ENCODE measurements around the gene UVSSA.

Gene UVSSA

DNA sequence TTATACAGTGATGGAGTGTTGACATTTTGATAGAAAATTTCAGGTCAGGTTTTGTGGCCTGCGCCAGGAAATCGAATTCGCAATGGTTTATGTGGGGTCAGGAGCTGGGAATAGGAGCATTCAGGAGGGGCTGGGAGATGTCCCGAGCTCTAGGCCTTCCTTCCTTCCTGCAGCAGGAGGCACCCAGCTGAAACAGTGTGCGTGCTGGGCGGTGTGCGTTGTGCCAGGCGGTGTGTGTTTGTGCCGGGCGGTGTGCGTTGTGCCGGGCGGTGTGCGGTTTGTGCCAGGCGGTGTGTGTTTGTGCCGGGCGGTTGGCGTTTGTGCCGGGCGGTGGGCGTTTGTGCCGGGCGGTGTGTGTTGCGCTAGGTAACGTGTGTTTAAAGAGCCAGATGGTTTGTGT is 1.7 kb downstream of the UVSSA start:
- DNase-seq (ENCODE audit: low read depth): no peak

DNA sequence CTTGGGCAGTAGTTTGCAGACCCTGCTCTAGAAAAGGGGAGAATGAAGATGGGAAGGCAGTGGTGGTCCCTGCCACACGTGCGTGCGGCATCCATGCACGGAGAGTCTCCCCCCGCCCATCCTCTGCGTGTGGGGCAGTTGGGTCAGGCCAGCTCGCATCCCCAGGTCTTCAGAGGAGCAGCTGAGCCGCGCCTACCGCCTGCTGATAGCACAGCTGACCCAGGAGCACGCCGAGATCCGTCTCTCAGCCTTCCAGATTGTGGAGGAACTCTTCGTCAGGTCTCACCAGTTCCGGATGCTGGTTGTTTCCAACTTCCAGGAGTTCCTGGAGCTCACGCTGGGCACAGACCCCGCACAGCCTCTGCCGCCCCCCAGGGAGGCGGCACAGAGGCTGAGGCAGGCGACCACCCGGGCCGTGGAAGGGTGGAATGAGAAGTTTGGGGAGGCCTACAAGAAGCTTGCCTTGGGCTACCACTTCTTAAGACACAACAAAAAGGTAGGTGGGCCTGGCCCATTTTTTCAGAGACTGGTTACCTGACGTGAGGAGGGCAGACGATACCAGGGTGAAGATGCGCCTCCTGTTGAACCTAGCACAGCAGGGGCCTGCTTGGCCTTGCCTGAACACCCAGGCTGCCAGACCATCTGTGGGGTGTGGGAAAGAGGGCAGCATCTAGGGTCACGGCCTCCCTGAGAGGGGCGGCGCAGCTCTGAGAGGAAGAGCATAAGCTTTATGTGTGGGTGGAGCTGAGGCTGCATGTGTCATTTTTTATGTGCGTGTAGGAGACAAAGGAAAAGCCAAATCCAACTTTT is 2.6 kb downstream of the UVSSA start:
- no peak for DNase-seq (ENCODE audit: low read depth)

DNA sequence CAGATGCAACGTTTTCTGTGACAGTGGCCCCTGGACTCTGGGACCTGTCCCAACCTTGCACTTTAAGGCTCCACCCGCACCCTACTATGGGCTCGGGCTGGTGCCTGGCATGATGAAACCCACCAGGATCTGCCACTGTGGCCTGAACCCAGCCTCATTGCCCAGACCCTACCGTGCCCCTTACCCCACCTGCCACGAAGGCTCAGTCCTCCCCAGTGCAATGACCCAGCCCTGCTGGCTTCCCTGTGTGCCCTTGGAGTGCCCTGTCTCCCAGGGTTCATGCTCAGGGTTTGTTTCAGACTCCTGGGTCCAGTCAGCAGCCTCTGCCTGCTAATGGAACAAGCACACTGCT is 3.1 kb downstream of the UVSSA start:
- DNase-seq (ENCODE audit: low read depth): no peak

DNA sequence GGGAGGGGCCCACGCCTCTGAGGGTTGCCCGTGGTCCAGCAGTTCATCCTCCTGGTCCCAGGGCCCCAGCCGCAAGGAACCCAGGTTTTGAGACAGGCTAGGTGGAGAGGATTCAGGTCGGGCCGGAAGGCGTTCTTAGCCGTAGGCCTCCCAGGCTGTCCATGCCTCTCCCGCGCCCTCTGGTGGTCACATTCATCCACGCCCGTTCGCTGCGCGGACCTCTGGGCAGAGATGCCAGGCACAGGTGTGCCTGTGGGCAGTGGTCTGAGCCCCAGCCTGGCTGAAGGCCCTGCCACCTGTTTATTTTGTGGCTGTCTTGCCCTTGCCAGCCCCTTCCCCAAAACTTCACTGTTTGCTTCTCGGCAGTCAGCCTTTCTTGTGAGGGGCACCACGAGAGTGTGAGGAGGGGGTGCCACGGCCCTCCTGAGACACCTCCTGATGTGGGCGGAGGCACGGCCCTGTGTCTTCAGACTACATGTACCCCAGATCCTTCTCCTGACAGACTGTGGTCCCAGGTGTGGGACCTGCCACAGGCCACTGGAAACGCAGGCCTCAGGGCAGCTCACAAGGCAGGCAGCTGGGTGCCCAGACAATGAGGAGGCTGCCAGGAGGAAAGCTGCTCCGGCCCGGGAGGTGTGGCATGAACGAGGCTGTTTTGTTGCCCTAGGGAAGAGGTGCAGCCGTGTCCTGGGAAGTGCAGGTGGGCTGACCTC is 5.0 kb downstream of the UVSSA start:
- DNase-seq (ENCODE audit: low read depth): peak; percentile 83

DNA sequence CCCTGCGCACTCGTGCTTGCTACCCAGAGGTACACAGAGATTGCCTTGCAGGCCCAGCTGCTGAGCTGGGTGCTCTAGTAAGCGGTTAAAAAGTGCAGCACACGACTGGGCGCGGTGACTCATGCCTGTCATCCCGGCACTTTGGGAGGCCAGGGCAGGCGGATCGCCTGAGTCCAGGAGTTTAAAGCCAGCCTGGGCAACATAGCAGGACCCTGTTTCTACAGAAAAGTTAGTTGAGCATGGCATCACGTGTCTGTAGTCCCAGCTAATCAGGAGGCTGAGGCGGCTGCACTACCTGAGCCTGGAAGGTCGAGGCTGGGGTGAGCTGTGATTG is 5.5 kb downstream of the UVSSA start:
- DNase-seq (ENCODE audit: low read depth): no peak

DNA sequence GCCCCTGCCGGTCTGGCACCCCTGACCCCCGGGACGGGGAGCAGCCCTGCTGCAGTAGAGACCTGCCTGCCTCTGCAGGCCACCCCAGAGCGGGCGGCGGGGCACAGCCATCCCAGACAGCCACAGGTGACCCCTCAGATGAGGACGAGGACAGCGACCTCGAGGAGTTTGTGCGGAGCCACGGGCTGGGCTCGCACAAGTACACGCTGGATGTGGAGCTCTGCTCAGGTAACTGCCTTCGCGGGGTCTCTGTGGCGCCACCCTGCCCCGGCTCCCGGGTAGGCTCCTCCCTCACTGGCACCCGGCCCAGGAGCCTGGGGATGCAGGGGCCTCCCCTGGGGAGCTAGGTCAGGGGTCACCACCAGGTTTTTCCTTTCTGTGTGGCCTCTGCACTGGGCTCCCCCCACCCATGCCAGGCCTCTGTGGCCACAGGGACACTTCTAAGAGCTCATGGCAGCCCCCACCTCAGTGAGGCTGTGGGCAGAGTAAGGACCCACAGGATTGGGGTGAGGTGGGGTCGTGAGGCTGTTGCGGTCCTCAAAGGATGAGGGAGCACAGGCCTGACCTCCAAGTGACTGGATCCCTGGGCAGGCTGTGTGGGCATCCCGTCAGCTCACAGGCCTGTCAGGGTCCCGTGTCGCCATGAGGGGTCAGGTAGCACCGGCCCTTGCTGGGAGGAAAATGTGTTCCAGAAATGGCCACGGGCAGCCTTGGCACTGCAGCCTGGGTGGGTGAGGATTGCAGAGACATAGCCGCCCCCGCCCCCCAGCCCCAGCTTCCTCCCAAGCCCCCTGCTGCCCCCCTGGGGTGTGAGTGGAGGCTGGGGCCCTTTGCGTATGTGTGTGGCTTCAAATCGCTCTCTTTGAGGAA is 6.4 kb downstream of the UVSSA start:
- DNase-seq (ENCODE audit: low read depth): no peak

DNA sequence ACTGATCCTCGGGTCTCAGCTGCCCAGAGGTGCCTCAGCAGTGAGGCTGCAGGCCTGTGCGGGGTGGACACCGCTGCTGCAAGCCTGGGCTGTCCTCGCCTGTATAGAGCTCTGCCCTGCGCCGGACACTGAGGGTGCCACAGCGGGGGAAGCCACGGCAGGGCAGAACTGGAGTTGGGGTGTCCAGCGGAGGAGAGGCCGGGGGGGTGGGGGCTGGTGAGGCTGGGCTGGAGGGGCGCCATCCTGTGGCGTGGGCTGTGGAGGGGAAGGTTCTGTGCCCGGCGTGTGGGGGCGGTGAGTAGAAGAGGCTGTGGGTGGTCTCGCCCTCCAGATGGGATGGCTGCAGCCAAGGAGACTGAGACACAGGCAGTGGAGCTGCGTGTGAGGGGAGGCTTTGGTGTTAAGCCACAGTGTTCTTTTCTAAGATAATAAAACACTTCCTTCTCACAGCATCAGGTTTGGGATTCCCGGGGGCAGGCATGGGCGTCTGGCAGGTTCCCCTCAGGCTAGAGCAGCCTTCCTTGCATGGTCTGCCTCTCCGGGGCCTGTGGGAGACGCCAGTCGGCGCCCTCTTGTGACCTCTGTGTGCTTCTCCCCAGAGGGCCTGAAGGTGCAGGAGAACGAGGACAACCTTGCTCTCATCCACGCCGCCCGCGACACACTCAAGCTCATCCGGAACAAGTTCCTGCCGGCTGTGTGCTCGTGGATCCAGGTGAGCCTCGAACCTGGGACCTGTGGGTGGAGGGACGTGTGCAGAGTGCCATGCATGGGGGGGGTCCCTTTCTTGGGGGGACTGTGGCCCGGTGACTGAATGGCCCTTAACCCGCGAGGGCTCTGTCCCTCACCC is 7.4 kb downstream of the UVSSA start:
- no peak for DNase-seq (ENCODE audit: low read depth)

DNA sequence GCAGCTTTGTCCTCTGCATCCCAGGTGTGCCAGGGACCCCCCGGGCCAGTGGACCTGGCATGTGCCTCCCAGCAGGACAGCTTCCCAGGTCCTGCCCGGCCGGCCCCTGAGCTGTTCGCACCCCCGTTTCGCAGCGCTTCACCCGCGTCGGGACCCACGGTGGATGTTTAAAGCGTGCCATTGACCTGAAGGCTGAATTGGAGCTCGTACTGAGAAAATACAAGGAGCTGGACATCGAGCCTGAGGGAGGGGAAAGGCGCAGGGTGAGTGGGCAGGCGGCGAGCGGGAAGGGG is 7.9 kb downstream of the UVSSA start:
- no peak for DNase-seq (ENCODE audit: low read depth)

DNA sequence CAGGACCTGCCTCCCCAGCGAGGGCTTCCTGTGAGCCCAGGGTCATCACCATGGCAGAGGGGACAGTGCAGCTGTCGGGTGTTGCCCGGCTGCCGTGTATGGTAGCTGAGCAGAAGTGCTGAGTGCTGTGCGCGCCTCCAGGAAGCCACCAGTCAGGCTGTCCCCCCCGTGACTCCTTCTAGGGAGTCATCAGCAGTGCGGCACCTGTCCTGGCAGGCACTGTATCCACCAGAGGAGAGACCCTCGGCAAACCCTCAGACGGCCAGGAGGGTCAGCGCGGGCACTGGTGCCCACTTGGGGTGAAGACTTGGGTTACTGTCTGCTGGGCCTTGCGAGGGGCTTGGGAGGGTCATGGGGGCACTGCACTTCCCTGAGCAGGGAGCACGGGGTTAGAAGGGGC is 8.4 kb downstream of the UVSSA start:
- no peak for DNase-seq (ENCODE audit: low read depth)

DNA sequence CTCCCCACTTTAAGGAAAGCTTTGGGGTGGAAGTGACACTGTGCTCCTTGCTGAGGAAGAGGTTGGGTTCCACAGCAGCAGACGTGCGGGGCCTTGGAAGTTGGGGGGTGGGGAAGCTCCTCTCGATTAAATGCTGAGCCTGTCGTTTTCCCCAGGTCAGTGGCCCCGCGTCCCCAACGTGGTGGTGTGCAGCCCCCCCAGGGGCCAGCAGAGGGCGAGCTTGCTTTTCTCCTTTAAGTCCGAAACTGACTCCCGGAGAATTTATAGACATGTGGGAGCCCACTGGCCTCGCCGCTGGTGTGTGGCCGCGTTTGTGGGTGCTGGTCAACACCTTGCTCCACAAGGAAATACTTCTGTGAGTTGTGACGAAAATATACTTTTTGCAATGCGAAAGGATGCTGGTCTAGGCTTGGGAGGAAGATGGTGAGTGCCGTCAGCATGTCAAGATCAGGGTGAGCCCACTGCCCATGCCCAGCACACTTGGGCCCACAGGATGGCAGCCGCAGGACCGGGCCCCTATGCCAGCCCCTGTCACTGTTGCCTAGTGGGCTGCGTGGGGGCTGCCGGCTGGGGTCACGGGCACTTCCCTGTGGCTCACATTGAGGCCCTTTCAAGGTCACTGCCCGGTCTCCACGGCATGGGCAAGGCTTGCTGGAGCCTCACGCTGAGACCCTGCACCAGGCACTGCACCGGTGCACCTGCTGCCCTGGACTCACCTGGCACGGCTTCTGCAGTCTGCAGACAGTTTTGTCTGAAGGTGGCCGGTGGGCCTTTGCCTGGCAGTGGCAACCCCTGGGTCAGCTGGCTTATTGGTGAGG is 9.4 kb downstream of the UVSSA start:
- DNase-seq (ENCODE audit: low read depth): no peak

DNA sequence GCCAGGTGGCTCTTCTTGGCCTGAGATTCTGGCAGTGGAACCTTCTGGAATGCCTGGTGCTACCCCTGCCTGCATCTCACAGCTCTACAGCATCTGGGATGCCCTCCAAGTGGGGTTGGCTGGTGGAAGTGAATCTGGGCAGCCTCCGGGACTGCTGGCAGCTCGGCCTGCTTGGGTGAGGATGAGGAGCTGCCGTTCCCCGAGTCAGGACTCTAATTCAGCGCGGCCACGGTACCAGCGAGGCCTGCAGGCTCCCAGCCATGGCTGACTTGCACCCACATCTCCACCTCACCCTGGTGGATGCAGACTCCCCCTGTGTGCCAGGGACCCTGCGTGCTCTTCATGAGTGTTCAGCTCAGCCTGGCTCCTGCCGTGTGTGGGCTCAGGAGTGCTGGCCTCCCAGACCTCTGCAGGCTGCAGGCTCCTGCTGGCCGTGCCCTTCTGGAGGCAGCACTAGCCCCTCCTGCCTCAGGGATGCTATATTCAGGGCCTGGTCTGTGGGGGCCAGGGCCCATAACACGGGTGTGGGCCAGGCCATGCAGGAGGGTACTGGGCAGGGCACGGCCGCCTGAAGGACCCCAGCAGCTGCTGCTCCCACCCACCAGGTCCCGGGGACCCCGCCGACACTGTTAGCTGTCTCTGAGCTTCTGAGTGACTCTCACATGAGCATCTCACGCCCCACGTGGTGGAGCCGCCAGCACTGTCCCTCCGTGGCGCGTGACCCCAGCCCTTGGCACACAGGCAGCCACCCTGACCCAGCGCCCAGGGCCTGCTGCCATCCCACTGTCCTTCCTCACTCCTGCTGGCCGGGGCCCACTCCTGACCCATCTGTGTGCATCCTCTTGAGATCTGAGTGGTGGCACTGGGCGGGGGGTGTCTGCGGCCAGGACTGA is 10.6 kb downstream of the UVSSA start:
- DNase-seq (ENCODE audit: low read depth): no peak

DNA sequence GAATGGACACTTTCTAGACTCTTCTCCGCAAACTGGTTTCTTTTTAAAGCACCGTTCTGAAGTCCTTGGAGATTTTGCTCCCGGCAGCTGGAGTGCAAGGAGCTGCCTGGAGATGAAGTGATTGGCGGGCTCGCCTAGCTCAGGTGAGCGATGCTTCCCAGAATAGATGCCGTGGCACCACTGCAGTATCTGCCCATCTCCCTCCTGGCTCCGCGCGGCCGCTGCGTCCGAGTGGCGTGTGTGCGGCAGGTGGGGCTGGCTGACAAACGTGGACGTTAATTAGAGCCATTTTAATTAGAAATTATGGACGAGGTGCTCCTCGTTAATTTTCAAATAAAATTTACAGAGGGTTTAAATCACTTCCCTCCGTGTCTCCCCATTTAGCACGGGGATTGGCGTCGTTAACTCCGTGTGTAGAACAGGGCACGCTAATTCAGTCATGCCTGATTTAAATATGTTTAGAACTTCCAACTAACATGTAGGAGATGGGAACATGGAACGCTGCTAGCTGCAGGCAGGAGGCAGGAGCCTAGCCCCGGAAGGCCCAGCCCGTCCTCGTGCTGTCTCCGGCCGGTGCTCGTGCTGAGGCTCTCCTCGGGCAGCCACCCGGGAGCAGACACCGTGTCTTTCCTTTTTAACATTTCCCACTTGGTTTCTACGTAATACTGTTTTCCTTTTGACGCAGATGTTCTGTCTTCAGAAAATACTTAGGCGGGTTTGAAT is 11.6 kb downstream of the UVSSA start:
- no peak for DNase-seq (ENCODE audit: low read depth)

DNA sequence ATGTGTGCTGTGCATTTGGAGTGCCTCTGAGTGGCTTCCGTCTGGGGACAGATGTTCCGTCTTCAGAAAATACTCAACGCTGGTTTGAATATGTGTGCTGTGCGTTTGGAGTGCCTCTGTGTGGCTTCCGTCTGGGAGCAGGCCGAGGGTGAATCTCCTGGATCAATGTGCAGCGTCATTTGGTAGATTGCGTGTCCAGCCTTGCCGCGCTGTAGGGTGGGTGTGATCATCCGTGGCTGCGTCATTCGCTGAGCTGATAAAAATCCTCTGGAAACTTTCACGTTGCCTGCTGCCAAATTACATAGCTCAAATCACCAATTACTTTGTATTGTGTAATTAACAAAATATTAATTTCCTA is 12.1 kb downstream of the UVSSA start:
- DNase-seq (ENCODE audit: low read depth): no peak

DNA sequence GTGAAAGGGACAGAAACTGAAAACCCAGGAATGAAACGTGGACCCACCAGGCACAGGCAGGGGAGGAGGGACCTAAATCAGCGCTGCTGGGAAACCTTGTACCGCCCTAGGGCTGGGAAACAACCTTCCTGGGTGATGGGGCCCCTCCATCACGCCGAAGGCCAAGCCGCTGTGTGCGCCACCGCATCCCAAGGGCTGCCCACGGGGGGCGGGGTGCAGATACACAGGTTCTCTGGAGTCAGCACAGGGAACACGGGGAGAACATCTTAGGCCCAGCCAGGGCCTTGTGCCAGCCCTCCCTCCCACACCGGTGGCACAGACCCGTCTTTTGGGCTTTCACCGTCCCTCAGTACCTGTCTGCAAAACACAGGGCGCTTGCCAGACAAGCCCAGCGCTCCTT is 13.0 kb downstream of the UVSSA start:
- no peak for DNase-seq (ENCODE audit: low read depth)

DNA sequence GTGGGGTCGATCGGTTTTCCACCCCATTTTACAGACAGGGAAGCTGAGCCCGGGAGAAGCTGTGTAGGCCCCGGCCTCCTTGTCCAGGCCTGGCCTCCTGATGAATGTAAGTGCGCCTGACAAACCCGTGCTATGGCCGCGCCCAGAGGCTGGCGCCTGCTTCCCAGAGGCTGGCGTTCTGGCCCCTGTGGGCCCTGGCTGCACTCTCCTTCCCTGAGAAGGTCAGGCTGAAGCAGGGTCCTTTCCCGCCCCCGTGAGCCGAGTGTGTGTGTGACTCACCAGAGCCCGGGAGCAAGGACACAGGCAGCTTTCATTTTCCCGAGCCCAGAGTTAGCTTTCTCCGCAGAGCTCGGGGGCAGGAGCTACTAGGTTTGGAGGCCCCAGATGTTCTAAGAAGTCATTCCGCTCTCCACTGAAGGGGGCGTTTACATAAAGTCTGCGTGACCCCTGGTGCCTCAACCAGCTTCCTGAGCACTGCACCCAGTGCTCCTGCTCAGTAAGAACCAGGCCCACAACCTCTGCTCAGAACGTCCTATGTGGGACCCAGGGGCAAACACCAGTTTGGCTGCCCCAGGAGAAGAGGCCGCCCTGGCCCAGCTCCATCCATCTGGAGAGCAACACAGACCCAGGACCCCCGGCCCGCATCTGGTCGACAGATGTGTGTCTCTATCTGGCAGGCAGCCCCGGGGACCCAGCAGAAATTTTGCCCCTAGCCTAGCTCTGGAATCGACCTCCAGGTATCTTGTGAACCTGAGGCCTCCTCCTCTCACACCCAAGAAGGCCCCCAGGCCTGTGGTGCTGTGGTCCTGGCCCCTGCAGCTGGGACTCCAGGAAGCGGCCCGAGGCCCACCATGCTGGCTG is 13.6 kb downstream of the UVSSA start:
- DNase-seq (ENCODE audit: low read depth): no peak

DNA sequence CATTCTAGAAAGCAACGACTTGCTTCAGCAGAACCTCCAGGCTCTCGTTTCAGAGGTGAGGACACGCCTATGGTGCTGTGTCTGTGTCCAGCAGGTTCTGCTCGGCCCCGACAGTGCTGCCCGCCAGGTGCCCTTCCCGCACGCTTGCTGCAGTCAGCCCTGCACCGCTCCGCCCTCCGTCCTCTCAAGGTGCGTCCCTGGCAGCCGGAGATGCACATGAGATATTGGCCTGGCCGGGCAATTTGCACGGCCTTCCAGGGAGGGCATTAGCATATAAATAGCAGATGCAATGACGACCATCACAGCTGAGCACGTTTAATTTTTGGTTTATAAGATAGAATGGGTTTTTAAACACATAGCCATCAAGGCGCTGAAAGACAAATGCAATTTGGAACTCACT is 14.4 kb downstream of the UVSSA start:
- no peak for DNase-seq (ENCODE audit: low read depth)

DNA sequence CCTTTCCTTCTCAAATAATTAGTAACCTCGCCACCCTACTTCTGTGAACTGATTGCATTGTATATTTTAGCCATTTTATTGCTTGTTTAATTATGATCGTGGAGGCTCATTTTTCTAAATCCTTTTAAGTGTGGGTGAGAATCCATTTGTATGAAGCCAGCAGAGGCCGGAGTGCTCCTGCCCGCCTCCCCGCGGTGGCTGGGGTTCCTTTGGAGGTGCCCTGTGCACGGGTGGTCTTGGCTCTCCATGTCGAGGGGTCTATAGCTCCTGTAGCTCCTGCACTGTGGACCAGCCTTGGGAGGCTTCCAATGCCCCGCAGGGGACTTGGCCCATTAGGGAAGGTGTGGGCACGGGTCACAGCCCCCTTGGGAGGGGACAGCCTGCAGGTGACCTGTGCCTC is 15.0 kb downstream of the UVSSA start:
- DNase-seq (ENCODE audit: low read depth): no peak

DNA sequence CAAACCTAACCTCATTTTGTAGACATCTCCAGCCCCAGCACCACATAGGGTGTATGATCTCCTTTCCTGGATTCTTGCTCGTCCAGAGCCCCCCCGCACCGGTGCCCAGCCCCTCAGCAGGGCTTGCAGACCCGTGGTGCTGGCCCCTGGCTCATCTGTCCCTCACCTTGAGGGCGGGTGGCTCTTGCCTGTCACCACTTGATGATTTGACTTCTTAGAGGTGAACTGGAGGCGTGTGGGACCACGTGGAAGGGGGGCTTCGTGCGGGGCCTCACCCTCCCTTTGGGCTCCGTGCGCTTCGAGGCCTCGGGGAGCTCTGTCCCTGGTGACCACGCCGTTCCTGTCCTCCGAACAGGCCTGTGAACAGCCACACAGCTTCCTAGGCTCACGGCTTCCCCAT is 15.5 kb downstream of the UVSSA start:
- no peak for DNase-seq (ENCODE audit: low read depth)

DNA sequence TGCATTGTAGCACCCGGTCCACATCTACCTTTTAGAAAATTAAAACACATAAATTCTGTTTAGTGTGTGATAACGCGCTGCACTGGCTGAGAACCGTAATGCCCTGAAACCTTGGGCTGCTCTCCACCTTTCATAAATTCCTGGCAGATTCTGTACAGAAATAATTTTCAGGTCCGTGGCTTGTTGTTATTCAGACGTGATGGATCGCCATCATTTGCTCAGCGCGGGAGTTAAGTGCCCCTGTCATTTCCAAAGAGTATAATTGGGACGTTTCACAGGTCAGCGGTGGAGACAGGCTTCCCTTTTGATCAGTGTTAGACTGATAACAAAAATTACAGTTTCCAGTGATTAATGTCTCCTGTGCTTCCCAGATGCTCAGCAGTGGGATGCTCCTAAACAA is 16.5 kb downstream of the UVSSA start:
- no peak for DNase-seq (ENCODE audit: low read depth)

Data from activated T-helper 9 cell treated with anti-CD3 and anti-CD28 coated beads, Interleukin-2, amount 50 U/mL, for 16 hours (primary cell).